ENCODE data around the gene USP3.

DNA sequence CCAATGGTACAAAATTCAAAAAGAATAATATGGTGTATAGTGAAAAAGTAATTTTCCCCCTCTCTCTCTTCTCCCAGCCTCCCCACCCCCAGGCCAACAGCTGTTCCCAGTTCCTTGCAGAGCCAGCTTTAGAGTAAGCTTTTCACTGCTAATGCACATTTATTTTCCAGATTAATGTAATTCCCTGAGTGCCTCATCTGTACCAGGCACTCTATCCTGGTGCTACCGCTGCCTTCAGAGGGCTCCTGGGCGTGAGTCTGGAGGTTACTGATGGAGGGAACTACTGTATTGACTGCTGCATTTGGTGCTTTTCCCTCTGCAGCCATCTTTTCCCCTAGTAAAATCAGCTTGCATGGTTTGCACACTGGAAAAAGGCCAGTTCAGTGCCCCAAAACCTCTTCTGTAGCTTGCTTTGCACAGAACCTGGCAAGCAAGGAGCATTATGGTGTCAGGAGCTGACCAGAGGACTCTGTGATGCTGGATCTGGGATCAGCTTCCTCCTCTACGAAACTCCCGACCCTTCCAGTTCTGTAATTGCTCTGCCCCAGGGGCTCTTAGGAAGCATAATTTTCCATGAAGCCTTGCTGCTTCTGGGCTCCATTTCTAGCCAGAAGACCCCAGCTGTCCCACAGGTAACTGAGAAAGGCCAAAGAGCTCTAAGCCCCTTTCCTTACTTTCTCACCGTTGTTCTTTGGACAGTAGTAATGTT is 8.5 kb upstream of the USP3 start:
- no peak for TF ChIP-seq USF1 (CRISPR knock-in tag; IDR thresholded peaks at IDR 0.05)
- no peak for TF ChIP-seq SP1 (CRISPR knock-in tag; IDR thresholded peaks at IDR 0.05)
- no peak for TF ChIP-seq SRF (CRISPR knock-in tag; IDR thresholded peaks at IDR 0.05)
- no peak for TF ChIP-seq MCM3 (IDR thresholded peaks at IDR 0.05)
- TF ChIP-seq ZNF695 (CRISPR knock-in tag; IDR thresholded peaks at IDR 0.05), result no peak
- TF ChIP-seq, protein P1, sequence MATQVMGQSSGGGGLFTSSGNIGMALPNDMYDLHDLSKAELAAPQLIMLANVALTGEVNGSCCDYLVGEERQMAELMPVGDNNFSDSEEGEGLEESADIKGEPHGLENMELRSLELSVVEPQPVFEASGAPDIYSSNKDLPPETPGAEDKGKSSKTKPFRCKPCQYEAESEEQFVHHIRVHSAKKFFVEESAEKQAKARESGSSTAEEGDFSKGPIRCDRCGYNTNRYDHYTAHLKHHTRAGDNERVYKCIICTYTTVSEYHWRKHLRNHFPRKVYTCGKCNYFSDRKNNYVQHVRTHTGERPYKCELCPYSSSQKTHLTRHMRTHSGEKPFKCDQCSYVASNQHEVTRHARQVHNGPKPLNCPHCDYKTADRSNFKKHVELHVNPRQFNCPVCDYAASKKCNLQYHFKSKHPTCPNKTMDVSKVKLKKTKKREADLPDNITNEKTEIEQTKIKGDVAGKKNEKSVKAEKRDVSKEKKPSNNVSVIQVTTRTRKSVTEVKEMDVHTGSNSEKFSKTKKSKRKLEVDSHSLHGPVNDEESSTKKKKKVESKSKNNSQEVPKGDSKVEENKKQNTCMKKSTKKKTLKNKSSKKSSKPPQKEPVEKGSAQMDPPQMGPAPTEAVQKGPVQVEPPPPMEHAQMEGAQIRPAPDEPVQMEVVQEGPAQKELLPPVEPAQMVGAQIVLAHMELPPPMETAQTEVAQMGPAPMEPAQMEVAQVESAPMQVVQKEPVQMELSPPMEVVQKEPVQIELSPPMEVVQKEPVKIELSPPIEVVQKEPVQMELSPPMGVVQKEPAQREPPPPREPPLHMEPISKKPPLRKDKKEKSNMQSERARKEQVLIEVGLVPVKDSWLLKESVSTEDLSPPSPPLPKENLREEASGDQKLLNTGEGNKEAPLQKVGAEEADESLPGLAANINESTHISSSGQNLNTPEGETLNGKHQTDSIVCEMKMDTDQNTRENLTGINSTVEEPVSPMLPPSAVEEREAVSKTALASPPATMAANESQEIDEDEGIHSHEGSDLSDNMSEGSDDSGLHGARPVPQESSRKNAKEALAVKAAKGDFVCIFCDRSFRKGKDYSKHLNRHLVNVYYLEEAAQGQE (IDR thresholded peaks at IDR 0.05; ENCODE audit: borderline replicate concordance), result no peak
- TF ChIP-seq, protein P1 (CRISPR knock-in tag; IDR thresholded peaks at IDR 0.05; ENCODE audit: low read depth), result no peak
- no peak for TF ChIP-seq ETV6 (IDR thresholded peaks at IDR 0.05; ENCODE audit: borderline replicate concordance in 1 of 2, low read depth in 2 of 2, low read length in 1 of 2)
- TF ChIP-seq ETV6 (CRISPR knock-in tag; IDR thresholded peaks at IDR 0.05; ENCODE audit: borderline replicate concordance), result no peak

Data from K562 (cell line).